HG02938 (cell line): Measurements from ENCODE around the gene C1QTNF9B.
"Not testable (repeated sequence)": the region's sequence is repeated elsewhere in the genome, so short reads cannot be mapped to it uniquely, and the experiment has no call there.

ENCODE experiments used
- ATAC-seq: cut with Tn5 transposase; IDR thresholded peaks from one replicate; pipeline ENCODE4 v1.9.1; 2021; ENCODE audit warnings: mild to moderate bottlenecking, moderate library complexity; ENCODE audit not compliant: unreplicated experiment

The C1QTNF9B gene

GRCh38 chr13:23897452-23897919, at the start of gene C1QTNF9B:
TSS of gene C1QTNF9B (minus strand) at chr13:23897502.
- ATAC-seq: not testable (repeated sequence)

- ATAC-seq: no peak
Measured at GRCh38 chr13:23946900-23947299, 49.6 kb upstream of the C1QTNF9B start.

GRCh38 chr13:23946067-23946466, 48.8 kb upstream of the C1QTNF9B start:
- ATAC-seq: no peak

GRCh38 chr13:23945612-23946011, 48.3 kb upstream of the C1QTNF9B start:
- ATAC-seq: no peak

GRCh38 chr13:23941211-23941610, 43.9 kb upstream of the C1QTNF9B start:
- ATAC-seq: no peak

- not testable (repeated sequence) for ATAC-seq
Measured at GRCh38 chr13:23939666-23940065, 42.4 kb upstream of the C1QTNF9B start.

GRCh38 chr13:23934520-23934919, 37.2 kb upstream of the C1QTNF9B start:
- no peak for ATAC-seq

GRCh38 chr13:23928985-23929384, 31.7 kb upstream of the C1QTNF9B start:
- ATAC-seq: no peak

- ATAC-seq: no peak
Measured at GRCh38 chr13:23923031-23923430, 25.7 kb upstream of the C1QTNF9B start.

GRCh38 chr13:23922005-23922932, 25.0 kb upstream of the C1QTNF9B start:
- ATAC-seq: no peak

GRCh38 chr13:23921451-23921888, 24.2 kb upstream of the C1QTNF9B start:
- ATAC-seq: no peak

- no peak for ATAC-seq
Measured at GRCh38 chr13:23919006-23919405, 21.7 kb upstream of the C1QTNF9B start.

GRCh38 chr13:23918208-23918607, 20.9 kb upstream of the C1QTNF9B start:
- ATAC-seq: no peak

- no peak for ATAC-seq
Measured at GRCh38 chr13:23915308-23915707, 18.0 kb upstream of the C1QTNF9B start.

- no peak for ATAC-seq
Measured at GRCh38 chr13:23912469-23912868, 15.2 kb upstream of the C1QTNF9B start.

- no peak for ATAC-seq
Measured at GRCh38 chr13:23909606-23910005, 12.3 kb upstream of the C1QTNF9B start.

GRCh38 chr13:23905766-23906165, 8.5 kb upstream of the C1QTNF9B start:
- ATAC-seq: no peak

- no peak for ATAC-seq
Measured at GRCh38 chr13:23903906-23904280, 6.6 kb upstream of the C1QTNF9B start.

GRCh38 chr13:23902975-23903905, 5.9 kb upstream of the C1QTNF9B start:
- no peak for ATAC-seq

GRCh38 chr13:23901365-23901764, 4.1 kb upstream of the C1QTNF9B start:
- no peak for ATAC-seq

GRCh38 chr13:23899555-23899954, 2.3 kb upstream of the C1QTNF9B start:
- ATAC-seq: no peak
